H1 (cell line): ENCODE results near the gene POGLUT2. TPM values are rescaled to one million over a fixed set of nuclear protein-coding genes. Genes with fewer than 3 reads are reported as not detected.

ENCODE experiments used
- BRCA1 ChIP-seq: IDR thresholded peaks from 2 replicates; pipeline ENCODE4 v1.6.1; 2012; ENCODE audit warnings: low read depth, low read length, improper control_type of control experiment
- CREB1 ChIP-seq: IDR thresholded peaks from 2 replicates; pipeline ENCODE4 v1.6.1; 2012; ENCODE audit warnings: inconsistent platforms
- HDAC2 ChIP-seq, 2 experiments: fragments of 300-600 bp in 1 of 2; sonication (generic) in 1 of 2; IDR thresholded peaks; 2 replicates each; pipeline ENCODE4 v1.6.1; 2011 to 2012; ENCODE audit warnings: low read depth in 2 of 2, low read length in 2 of 2, mild to moderate bottlenecking in 2 of 2, moderate library complexity in 2 of 2, borderline replicate concordance in 1 of 2, inconsistent platforms in 1 of 2
- POLR2A ChIP-seq, 2 experiments: IDR thresholded peaks; 1 replicate in 1 of 2; 2 replicates in 1 of 2; pipeline ENCODE4 v1.6.1; 2011; ENCODE audit warnings: low read depth in 2 of 2, low read length in 2 of 2, mild to moderate bottlenecking in 2 of 2; ENCODE audit errors: control extremely low read depth in 1 of 2
- RNF2 ChIP-seq: fragments of 200-900, 300-1000 bp; sonication (generic); IDR thresholded peaks from 2 replicates; pipeline ENCODE4 v1.7.1; 2016; ENCODE audit warnings: borderline replicate concordance, low read depth, mild to moderate bottlenecking, antibody characterized with exemption, low read length; ENCODE audit not compliant: poor library complexity, severe bottlenecking; ENCODE audit errors: missing control alignments
- SP1 ChIP-seq: IDR thresholded peaks from 2 replicates; pipeline ENCODE4 v1.6.1; 2011; ENCODE audit warnings: low read depth, low read length
- SUZ12 ChIP-seq: fragments of 200-600 bp; sonication (generic); IDR thresholded peaks from 2 replicates; pipeline ENCODE4 v1.6.1; 2012; ENCODE audit warnings: mild to moderate bottlenecking, inconsistent platforms, low read length, moderate library complexity, mixed read lengths
- polyA plus RNA-seq, 7 experiments: library from polyadenylated mRNA; depleted of rRNA in 3 of 7; stranded (reverse) in 5 of 7; unstranded in 2 of 7; fragments of >200 nt in 5 of 7; fragments of 200-250 nt in 2 of 7; gene quantifications; 1 replicate in 5 of 7; 2 replicates in 1 of 7; 4 replicates in 1 of 7; pipeline versions ENCODE4 v1.2.1 to v1.2.3, GENCODE V29; 2011 to 2013; ENCODE audit warnings: missing spikeins in 2 of 7, mixed read lengths in 2 of 7
- total RNA-seq: library from RNA; stranded (reverse); fragmentation: NEBNext Ultra II Directional; extraction: Animal tissue kit (Norgen Biotek cat#: 25700); gene quantifications from 2 replicates; pipeline ENCODE4 v1.2.1, GENCODE V29; 2021
- TF ChIP-seq, protein P1 (sequence below): fragments of 300-600 bp; sonication (generic); IDR thresholded peaks from 2 replicates; pipeline ENCODE4 v1.7.1; 2012; ENCODE audit warnings: low read length, moderate library complexity, mild to moderate bottlenecking, inconsistent platforms; ENCODE audit not compliant: insufficient replicate concordance

The POGLUT2 gene
- total and polyA plus RNA-seq, 2 of the 8 experiments (the other 6 are each of a cell fraction or from before 2014, with no cell fraction given): 9.9 to 22.3 TPM

DNA sequence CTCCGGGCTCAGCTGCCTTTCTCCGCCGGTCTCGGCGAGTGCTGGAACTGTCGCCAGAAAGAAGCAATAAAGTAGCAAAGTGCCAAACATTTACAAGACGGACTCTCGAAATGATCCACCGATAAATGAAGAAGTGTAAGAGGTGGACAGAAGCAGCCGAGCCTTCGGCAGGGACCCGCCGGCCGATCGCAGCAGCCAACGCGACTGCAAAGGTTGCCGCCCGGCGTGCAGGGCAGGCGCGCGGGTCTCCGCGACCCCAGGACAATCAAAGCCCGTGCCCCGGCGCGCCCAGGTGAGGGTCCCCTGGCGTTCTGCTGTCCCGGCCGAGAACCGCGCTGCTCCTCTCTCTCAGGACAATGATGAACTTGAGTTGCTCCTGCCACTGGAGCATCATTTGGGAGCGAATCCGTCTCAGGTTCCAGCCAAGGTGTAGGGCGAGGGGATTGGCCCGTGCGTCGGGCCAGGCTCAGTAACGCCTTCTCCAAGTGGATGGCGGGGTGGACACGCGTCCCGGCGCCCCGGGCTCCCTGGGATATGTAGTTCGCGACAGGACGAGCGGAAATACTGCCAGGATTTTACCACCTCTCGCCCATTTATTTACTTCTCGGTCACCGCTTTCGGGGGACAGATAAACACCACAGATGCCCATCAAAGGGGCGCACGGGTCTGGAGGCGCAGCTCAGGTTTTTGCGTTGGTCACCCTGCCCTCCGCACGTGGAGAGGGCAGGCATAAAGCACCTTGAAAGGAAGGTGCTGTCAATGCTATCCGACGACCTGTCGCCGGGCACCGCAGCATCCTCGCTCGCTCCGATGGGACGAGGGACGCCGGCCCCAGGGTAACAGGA is at the start of gene POGLUT2, which contains the start of gene BIVM (continued):
- TF ChIP-seq HDAC2 (IDR thresholded peaks at IDR 0.05; ENCODE audit: borderline replicate concordance in 1 of 2, low read depth in 2 of 2, low read length in 2 of 2) (0 out of 4 replicates have a peak, but pooled peaks of 1 of the 2 experiments have one; percentile 21), RNF2 (no peak), SP1 (peak; percentile 99), SUZ12 (no peak), CREB1 (peak; percentile 88), POLR2A (IDR thresholded peaks at IDR 0.05; ENCODE audit: control extremely low read depth in 1 of 2, low read depth in 2 of 2, low read length in 2 of 2) (peak in 1 of 2 experiments; percentile 72; a peak in 2 of 3 replicates), BRCA1 (no peak)
- TF ChIP-seq, protein P1, sequence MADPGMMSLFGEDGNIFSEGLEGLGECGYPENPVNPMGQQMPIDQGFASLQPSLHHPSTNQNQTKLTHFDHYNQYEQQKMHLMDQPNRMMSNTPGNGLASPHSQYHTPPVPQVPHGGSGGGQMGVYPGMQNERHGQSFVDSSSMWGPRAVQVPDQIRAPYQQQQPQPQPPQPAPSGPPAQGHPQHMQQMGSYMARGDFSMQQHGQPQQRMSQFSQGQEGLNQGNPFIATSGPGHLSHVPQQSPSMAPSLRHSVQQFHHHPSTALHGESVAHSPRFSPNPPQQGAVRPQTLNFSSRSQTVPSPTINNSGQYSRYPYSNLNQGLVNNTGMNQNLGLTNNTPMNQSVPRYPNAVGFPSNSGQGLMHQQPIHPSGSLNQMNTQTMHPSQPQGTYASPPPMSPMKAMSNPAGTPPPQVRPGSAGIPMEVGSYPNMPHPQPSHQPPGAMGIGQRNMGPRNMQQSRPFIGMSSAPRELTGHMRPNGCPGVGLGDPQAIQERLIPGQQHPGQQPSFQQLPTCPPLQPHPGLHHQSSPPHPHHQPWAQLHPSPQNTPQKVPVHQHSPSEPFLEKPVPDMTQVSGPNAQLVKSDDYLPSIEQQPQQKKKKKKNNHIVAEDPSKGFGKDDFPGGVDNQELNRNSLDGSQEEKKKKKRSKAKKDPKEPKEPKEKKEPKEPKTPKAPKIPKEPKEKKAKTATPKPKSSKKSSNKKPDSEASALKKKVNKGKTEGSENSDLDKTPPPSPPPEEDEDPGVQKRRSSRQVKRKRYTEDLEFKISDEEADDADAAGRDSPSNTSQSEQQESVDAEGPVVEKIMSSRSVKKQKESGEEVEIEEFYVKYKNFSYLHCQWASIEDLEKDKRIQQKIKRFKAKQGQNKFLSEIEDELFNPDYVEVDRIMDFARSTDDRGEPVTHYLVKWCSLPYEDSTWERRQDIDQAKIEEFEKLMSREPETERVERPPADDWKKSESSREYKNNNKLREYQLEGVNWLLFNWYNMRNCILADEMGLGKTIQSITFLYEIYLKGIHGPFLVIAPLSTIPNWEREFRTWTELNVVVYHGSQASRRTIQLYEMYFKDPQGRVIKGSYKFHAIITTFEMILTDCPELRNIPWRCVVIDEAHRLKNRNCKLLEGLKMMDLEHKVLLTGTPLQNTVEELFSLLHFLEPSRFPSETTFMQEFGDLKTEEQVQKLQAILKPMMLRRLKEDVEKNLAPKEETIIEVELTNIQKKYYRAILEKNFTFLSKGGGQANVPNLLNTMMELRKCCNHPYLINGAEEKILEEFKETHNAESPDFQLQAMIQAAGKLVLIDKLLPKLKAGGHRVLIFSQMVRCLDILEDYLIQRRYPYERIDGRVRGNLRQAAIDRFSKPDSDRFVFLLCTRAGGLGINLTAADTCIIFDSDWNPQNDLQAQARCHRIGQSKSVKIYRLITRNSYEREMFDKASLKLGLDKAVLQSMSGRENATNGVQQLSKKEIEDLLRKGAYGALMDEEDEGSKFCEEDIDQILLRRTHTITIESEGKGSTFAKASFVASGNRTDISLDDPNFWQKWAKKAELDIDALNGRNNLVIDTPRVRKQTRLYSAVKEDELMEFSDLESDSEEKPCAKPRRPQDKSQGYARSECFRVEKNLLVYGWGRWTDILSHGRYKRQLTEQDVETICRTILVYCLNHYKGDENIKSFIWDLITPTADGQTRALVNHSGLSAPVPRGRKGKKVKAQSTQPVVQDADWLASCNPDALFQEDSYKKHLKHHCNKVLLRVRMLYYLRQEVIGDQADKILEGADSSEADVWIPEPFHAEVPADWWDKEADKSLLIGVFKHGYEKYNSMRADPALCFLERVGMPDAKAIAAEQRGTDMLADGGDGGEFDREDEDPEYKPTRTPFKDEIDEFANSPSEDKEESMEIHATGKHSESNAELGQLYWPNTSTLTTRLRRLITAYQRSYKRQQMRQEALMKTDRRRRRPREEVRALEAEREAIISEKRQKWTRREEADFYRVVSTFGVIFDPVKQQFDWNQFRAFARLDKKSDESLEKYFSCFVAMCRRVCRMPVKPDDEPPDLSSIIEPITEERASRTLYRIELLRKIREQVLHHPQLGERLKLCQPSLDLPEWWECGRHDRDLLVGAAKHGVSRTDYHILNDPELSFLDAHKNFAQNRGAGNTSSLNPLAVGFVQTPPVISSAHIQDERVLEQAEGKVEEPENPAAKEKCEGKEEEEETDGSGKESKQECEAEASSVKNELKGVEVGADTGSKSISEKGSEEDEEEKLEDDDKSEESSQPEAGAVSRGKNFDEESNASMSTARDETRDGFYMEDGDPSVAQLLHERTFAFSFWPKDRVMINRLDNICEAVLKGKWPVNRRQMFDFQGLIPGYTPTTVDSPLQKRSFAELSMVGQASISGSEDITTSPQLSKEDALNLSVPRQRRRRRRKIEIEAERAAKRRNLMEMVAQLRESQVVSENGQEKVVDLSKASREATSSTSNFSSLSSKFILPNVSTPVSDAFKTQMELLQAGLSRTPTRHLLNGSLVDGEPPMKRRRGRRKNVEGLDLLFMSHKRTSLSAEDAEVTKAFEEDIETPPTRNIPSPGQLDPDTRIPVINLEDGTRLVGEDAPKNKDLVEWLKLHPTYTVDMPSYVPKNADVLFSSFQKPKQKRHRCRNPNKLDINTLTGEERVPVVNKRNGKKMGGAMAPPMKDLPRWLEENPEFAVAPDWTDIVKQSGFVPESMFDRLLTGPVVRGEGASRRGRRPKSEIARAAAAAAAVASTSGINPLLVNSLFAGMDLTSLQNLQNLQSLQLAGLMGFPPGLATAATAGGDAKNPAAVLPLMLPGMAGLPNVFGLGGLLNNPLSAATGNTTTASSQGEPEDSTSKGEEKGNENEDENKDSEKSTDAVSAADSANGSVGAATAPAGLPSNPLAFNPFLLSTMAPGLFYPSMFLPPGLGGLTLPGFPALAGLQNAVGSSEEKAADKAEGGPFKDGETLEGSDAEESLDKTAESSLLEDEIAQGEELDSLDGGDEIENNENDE: no peak
